ENCODE data around the gene COLEC12.

The COLEC12 gene

GRCh38 chr18:505483-506122 lies 5.1 kb upstream of the COLEC12 start:
- TF ChIP-seq CTCF (IDR thresholded peaks at IDR 0.05; ENCODE audit: low read depth, low read length): no peak
- DNase-seq (ENCODE audit: extremely low read depth, low read depth): no peak

- TF ChIP-seq CTCF (IDR thresholded peaks at IDR 0.05; ENCODE audit: low read depth, low read length): no peak
- DNase-seq (ENCODE audit: extremely low read depth, low read depth): no peak
Measured at GRCh38 chr18:501406-501714, 859 bp upstream of the COLEC12 start.

DNA sequence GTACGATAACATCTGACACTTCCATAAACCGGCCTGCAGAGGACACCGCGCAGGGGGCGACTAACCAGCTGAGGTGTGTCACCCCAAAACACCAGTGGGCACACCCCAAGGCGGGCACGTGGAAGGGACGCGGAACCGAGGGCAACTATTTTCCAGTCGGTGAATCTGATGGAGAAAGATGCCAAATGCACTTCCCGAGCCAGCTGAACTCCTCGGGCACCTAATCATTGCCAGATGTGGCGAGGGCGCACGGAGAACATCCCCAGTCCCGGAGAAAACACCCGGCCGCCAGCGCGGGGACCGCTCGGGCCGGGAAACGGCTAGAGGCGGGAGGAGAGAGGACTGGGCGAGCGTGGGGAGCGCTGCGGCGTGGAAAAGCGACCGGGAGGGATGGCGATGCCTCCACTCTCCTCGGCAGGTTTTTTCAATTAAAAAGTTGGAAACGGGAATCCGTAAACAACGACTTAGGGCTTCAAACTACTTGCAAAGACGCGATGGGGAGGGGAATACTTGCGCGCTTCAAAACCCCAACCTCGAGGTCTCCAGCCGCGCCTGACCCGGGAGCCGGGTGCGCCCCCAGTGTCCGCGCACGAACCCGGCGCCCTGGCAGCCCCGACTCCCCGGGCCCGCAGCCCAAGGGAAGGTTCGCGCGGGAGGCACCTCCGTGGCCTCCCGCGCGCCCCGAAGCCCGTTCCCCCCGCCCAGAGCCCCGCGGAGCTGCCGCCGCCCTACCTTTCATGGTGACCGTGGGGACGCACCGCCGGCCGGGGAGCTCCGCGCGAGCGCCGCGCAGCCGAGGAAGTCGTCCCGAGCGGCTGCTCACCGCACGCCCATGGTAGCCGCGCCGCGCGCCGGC lies 497 bp downstream of the COLEC12 start:
- TF ChIP-seq CTCF (IDR thresholded peaks at IDR 0.05; ENCODE audit: low read depth, low read length): peak; percentile 10; the same call in 1 of the 2 replicates
- DNase-seq (ENCODE audit: extremely low read depth, low read depth): no peak

GRCh38 chr18:498931-499775 lies 1.3 kb downstream of the COLEC12 start:
- DNase-seq (ENCODE audit: extremely low read depth, low read depth): peak; percentile 81
- TF ChIP-seq CTCF (IDR thresholded peaks at IDR 0.05; ENCODE audit: low read depth, low read length): no peak; the same call in 1 of the 2 replicates

GRCh38 chr18:497688-498087 lies 2.8 kb downstream of the COLEC12 start:
- no peak for TF ChIP-seq CTCF (IDR thresholded peaks at IDR 0.05; ENCODE audit: low read depth, low read length)
- DNase-seq (ENCODE audit: extremely low read depth, low read depth): no peak

DNA sequence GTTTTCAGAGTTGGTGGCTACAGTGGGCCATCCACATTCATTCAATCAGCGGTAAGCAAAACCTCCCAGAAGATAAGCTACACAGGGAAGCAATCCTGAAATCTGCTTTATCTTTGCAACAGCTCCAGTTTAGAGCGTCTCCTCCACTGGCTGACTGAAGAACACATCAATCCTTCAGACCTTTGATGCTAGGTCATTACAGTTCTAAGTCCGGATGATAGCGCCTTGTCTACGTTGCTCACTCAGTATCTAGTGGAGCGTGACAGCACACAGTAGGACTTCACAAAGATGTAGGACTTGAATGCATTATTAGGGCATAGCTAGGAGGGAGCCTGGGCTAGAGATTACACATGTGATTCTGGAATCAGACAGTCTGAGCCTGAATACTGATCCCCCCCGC lies 5.0 kb downstream of the COLEC12 start:
- no peak for DNase-seq (ENCODE audit: extremely low read depth, low read depth)
- TF ChIP-seq CTCF (IDR thresholded peaks at IDR 0.05; ENCODE audit: low read depth, low read length): no peak
